Spleen (tissue), 11 donors: ENCODE measurements around the gene BANF2. TPM values are rescaled to one million over a fixed set of nuclear protein-coding genes. Genes with fewer than 3 reads are reported as not detected.

Source experiments
- DNase-seq: peaks from one replicate; pipeline ENCODE4 v3.0.0-alpha.2; 2020
- H3K27ac ChIP-seq, 8 donors: fragments of 200-600 bp; sonication (generic) in 7 of 8; 1 replicate in 4 of 8; 2 replicates in 4 of 8; pipeline versions ENCODE4 v1.5.0 to v1.8.0; 2016 to 2021; ENCODE audit warnings: inconsistent platforms in 4 of 8, mild to moderate bottlenecking in 4 of 8, moderate library complexity in 1 of 8
- H3K27me3 ChIP-seq, 7 donors: fragments of 200-600 bp; sonication (generic) in 6 of 7; replicated peaks in 1 of 7; 1 replicate in 4 of 7; 2 replicates in 3 of 7; pipeline versions ENCODE4 v1.5.0 to v1.8.0; 2016 to 2021; ENCODE audit warnings: inconsistent platforms in 3 of 7, mild to moderate bottlenecking in 1 of 7
- H3K36me3 ChIP-seq, 6 donors: fragments of 200-600 bp; sonication (generic) in 5 of 6; 1 replicate in 4 of 6; 2 replicates in 2 of 6; pipeline versions ENCODE4 v1.5.0 to v1.8.0; 2016 to 2021; ENCODE audit warnings: inconsistent platforms in 2 of 6
- H3K4me1 ChIP-seq, 6 donors: fragments of 200-600 bp; sonication (generic) in 5 of 6; 1 replicate in 3 of 6; 2 replicates in 3 of 6; pipeline versions ENCODE4 v1.5.0 to v1.8.0; 2016 to 2021; ENCODE audit warnings: inconsistent platforms in 3 of 6
- H3K4me3 ChIP-seq, 8 donors: fragments of 200-600 bp; sonication (generic) in 7 of 8; 1 replicate in 4 of 8; 2 replicates in 4 of 8; pipeline versions ENCODE4 v1.5.0 to v1.8.0; 2016 to 2021; ENCODE audit warnings: inconsistent platforms in 4 of 8, mild to moderate bottlenecking in 4 of 8, moderate library complexity in 2 of 8
- H3K9me3 ChIP-seq, 8 donors: fragments of 200-600 bp; sonication (generic) in 7 of 8; 1 replicate in 4 of 8; 2 replicates in 4 of 8; pipeline versions ENCODE4 v1.5.0 to v1.8.0; 2016 to 2021; ENCODE audit warnings: inconsistent platforms in 4 of 8
- CTCF ChIP-seq, 11 experiments: fragments of 200-600 bp in 7 of 11; fragments of 450-650 bp in 4 of 11; sonication (generic) in 4 of 11; IDR thresholded peaks in 8 of 11; conservative IDR thresholded peaks in 3 of 11; 1 replicate in 7 of 11; 2 replicates in 4 of 11; pipeline versions ENCODE4 v1.4.0 to v1.8.0; 2016 to 2021; ENCODE audit warnings: antibody characterized with exemption in 11 of 11, inconsistent platforms in 4 of 11, mild to moderate bottlenecking in 1 of 11
- POLR2A ChIP-seq, 3 donors: fragments of 450-650 bp; IDR thresholded peaks; one replicate each; pipeline ENCODE4 v1.5.1; 2017; ENCODE audit warnings: antibody characterized with exemption in 3 of 3, mild to moderate bottlenecking in 1 of 3
- POLR2AphosphoS5 ChIP-seq, 3 donors: sonication (generic); formaldehyde crosslinking; IDR thresholded peaks; one replicate each; pipeline ENCODE4 v1.5.1; 2017; ENCODE audit warnings: antibody characterized with exemption in 3 of 3
- WGBS, 5 donors: extraction: QIAGEN DNeasy Blood & Tissue Kit in 3 of 5; methylation state at CpG; one replicate each; pipeline versions ENCODE4 v1.1.5 to v1.1.7; 2013 to 2018; 5-methylcytosine and 5-hydroxymethylcytosine counted together
- intact Hi-C: fragments of 100-400 bp; cut with DNase I; formaldehyde crosslinking; loops from one replicate; pipeline ENCODE4 v1.15.0; 2023; ENCODE audit warnings: low total_unique reads
- polyA plus RNA-seq, 3 donors: library from polyadenylated mRNA; stranded (reverse); fragments of 200-250 nt; gene quantifications; one replicate each; pipeline ENCODE4 v1.2.1, GENCODE V29; 2013
- total RNA-seq, 7 donors: library from RNA; depleted of rRNA in 3 of 7; stranded (reverse); fragments of >200 nt in 3 of 7; fragmentation: NEBNext Ultra II Directional in 4 of 7; extraction: Animal tissue kit (Norgen Biotek cat#: 25700) in 4 of 7; gene quantifications; one replicate each; pipeline versions ENCODE4 v1.1.0 to v1.2.1, GENCODE V29; 2016 to 2021
- donor health status: healthy with polysubstance abuse.
- donor health status: DM: no; HTN: no; CAD: no; lungs with moderate emphysema.
- donor health status: DM: no; HTN: no; CAD: no.
- donor health status: Bipolar disorder and iron deficiency.
- donor health status: healthy.
- donor health status: DM: no; HTN: no; CAD: no.
- donor health status: DM: yes; HTN: yes; CAD: no.

Gene BANF2
- total and polyA plus RNA-seq, 10 donors = not detected

- Histone ChIP-seq H3K4me1 (peaks cover 0 to 12% (median 5%) of the 10 kb centered on the region in 6 donors), H3K4me3 (no peak overlapping the region), H3K36me3 (no peaks in the 10 kb centered on the region), H3K27ac (no peak overlapping the region), H3K27me3 (no peaks in the 10 kb centered on the region), H3K9me3 (no peaks in the 10 kb centered on the region)
- DNase-seq = no peak
- intact Hi-C loops = no loop called here
- WGBS, 5 donors = 82 to 96% (median 88%) methylated on average over 10 to 12 of the region's 12 CpGs
- TF ChIP-seq POLR2A (IDR thresholded peaks at IDR 0.05) = no peak
- no peak for TF ChIP-seq POLR2AphosphoS5 (IDR thresholded peaks at IDR 0.05)
- no peak for TF ChIP-seq CTCF (IDR thresholded peaks at IDR 0.05 in 8 of 11, conservative IDR thresholded peaks at IDR 0.05 in 3 of 11)
Measured at GRCh38 chr20:17709361-17710293, 9.9 kb downstream of the BANF2 start.

- Histone ChIP-seq H3K4me3 (no peak overlapping the region), H3K27me3 (no peaks in the 10 kb centered on the region), H3K36me3 (no peaks in the 10 kb centered on the region), H3K9me3 (no peaks in the 10 kb centered on the region), H3K4me1 (peaks cover 0 to 12% (median 5%) of the 10 kb centered on the region in 6 donors), H3K27ac (no peak overlapping the region)
- 67 to 82% (median 72%) methylated on average over 21 of the region's 21 CpGs for WGBS, 5 donors
- DNase-seq = no peak
- intact Hi-C loops = no loop called here
- no peak for TF ChIP-seq CTCF (IDR thresholded peaks at IDR 0.05 in 8 of 11, conservative IDR thresholded peaks at IDR 0.05 in 3 of 11)
- TF ChIP-seq POLR2A (IDR thresholded peaks at IDR 0.05) = no peak
- no peak for TF ChIP-seq POLR2AphosphoS5 (IDR thresholded peaks at IDR 0.05)
Measured at GRCh38 chr20:17710379-17711266, 10.9 kb downstream of the BANF2 start.

GRCh38 chr20:17711267-17711627, 11.5 kb downstream of the BANF2 start:
- H3K27me3 ChIP-seq = no peaks in the 10 kb centered on the region
- no peak for TF ChIP-seq POLR2AphosphoS5 (IDR thresholded peaks at IDR 0.05)
- no peak for TF ChIP-seq POLR2A (IDR thresholded peaks at IDR 0.05)
- TF ChIP-seq CTCF (IDR thresholded peaks at IDR 0.05 in 8 of 11, conservative IDR thresholded peaks at IDR 0.05 in 3 of 11) = no peak
- intact Hi-C loops = no loop called here
- no peak for DNase-seq
- no peak overlapping the region for H3K27ac ChIP-seq
- no peaks in the 10 kb centered on the region for H3K9me3 ChIP-seq
- H3K4me1 ChIP-seq = peaks cover 0 to 12% (median 5%) of the 10 kb centered on the region in 6 donors
- 72 to 88% (median 77%) methylated on average over 4 to 5 of the region's 5 CpGs for WGBS, 5 donors
- no peak overlapping the region for H3K4me3 ChIP-seq
- no peaks in the 10 kb centered on the region for H3K36me3 ChIP-seq
